HepG2 (cell line): ENCODE data around the gene DNAAF1. TPM values are rescaled to one million over a fixed set of nuclear protein-coding genes. Genes with fewer than 3 reads are reported as not detected.

Source experiments
- ATAC-seq: fragments of 200-7000 bp; cut with Tn5 transposase; 3 replicates; pipeline ENCODE4 v1.9.1; 2020; ENCODE audit warnings: mild to moderate bottlenecking, moderate library complexity
- BruUV-seq: library from RNA; stranded (reverse); fragments of 400-500 nt; replicated peaks from 2 replicates; lab custom pipeline; 2021; lab: Mats Ljungman, UMichigan
- CTCF ChIA-PET: fragments of 300-600 bp; formaldehyde crosslinking; extraction: SDS; loops from one replicate; lab custom pipeline; 2021; ENCODE audit warnings: low total read pairs, inconsistent platforms, low intra/inter-chr PET ratio; lab: Yijun Ruan, JAX
- POLR2A ChIA-PET: fragments of 350-600 bp; sonication (Branson Sonifier 250); formaldehyde crosslinking; loops from one replicate; lab custom pipeline; 2020; ENCODE audit warnings: antibody characterized with exemption, inconsistent platforms; lab: Yijun Ruan, JAX
- DNase-seq: peaks from one replicate; pipeline ENCODE4 v3.0.0-alpha.2; 2015; ENCODE audit warnings: low spot score
- FAIRE-seq: peaks from 3 replicates; lab custom pipeline; 2011; peaks lifted over from hg19 to GRCh38; lab: Jason Lieb, UNC
- H2AFZ ChIP-seq: one replicate; pipeline ENCODE4 v1.6.1; 2011; ENCODE audit warnings: low read length, inconsistent platforms
- H3K27ac ChIP-seq: fragments of 300-600 bp; 3 replicates; pipeline ENCODE4 v1.8.0; 2011; ENCODE audit warnings: mixed run types, mild to moderate bottlenecking, mixed read lengths, low read length, inconsistent platforms; ENCODE audit not compliant: insufficient read depth; ENCODE audit errors: extremely low read length
- H3K27me3 ChIP-seq, 2 experiments: fragments of 200-600 bp in 1 of 2; 2 replicates in 1 of 2; 3 replicates in 1 of 2; pipeline versions ENCODE4 v1.6.0 to v1.8.0; 2011; ENCODE audit warnings: low read length in 2 of 2, mild to moderate bottlenecking in 2 of 2, moderate library complexity in 2 of 2, inconsistent platforms in 1 of 2; ENCODE audit not compliant: insufficient read depth in 2 of 2, control insufficient read depth in 1 of 2
- H3K36me3 ChIP-seq, 2 experiments: fragments of 200-600 bp in 1 of 2; replicated peaks in 1 of 2; 2 replicates in 1 of 2; 3 replicates in 1 of 2; pipeline versions ENCODE4 v1.5.1 to v1.8.0; 2011; ENCODE audit warnings: low read length in 2 of 2, inconsistent platforms in 1 of 2; ENCODE audit not compliant: insufficient read depth in 2 of 2, control insufficient read depth in 1 of 2
- H3K4me1 ChIP-seq: 2 replicates; pipeline ENCODE4 v1.5.1; 2012; ENCODE audit warnings: low read length, inconsistent platforms; ENCODE audit not compliant: insufficient read depth
- H3K4me2 ChIP-seq: 2 replicates; pipeline ENCODE4 v1.6.0; 2011; ENCODE audit warnings: low read depth, low read length, inconsistent platforms
- H3K4me3 ChIP-seq, 3 experiments: fragments of 200-600 bp in 1 of 3; sonication (generic), shearing (Covaris generic) in 1 of 3; replicated peaks in 1 of 3; 2 replicates each; pipeline ENCODE4 v1.5.1; 2011 to 2016; ENCODE audit warnings: low read length in 3 of 3, inconsistent platforms in 2 of 3, low read depth in 2 of 3, mild to moderate bottlenecking in 2 of 3, control low read depth in 1 of 3, mixed read lengths in 1 of 3; ENCODE audit not compliant: insufficient read depth in 1 of 3
- H3K79me2 ChIP-seq: one replicate; pipeline ENCODE4 v1.6.1; 2011; ENCODE audit warnings: low read length, inconsistent platforms; ENCODE audit not compliant: insufficient read depth
- H3K9ac ChIP-seq: 2 replicates; pipeline ENCODE4 v1.6.0; 2011; ENCODE audit warnings: mild to moderate bottlenecking, low read depth, low read length, inconsistent platforms; ENCODE audit not compliant: insufficient read depth
- H3K9me3 ChIP-seq: 2 replicates; pipeline ENCODE4 v1.5.1; 2012; ENCODE audit warnings: mild to moderate bottlenecking, low read length
- H4K20me1 ChIP-seq: 2 replicates; pipeline ENCODE4 v1.6.0; 2011; ENCODE audit warnings: inconsistent platforms, mild to moderate bottlenecking, low read length, moderate library complexity; ENCODE audit not compliant: insufficient read depth
- FOSL1 ChIP-seq: sonication (generic); formaldehyde crosslinking; IDR thresholded peaks from 2 replicates; pipeline ENCODE4 v1.9.0; 2021; ENCODE audit warnings: missing genetic modification reagents, borderline replicate concordance
- FOXC1 ChIP-seq: sonication (generic); formaldehyde crosslinking; IDR thresholded peaks from 2 replicates; pipeline ENCODE4 v1.8.0; 2022; ENCODE audit warnings: mild to moderate bottlenecking, missing genetic modification reagents, borderline replicate concordance
- FOXO1 ChIP-seq: sonication (generic); formaldehyde crosslinking; IDR thresholded peaks from 2 replicates; pipeline ENCODE4 v1.4.0; 2020; ENCODE audit warnings: missing genetic modification reagents
- PHB2 ChIP-seq: fragments of 450-650 bp; IDR thresholded peaks from 2 replicates; pipeline ENCODE4 v1.6.1; 2018; ENCODE audit not compliant: partially characterized antibody
- ZNF282 ChIP-seq: fragments of 450-650 bp; IDR thresholded peaks from 2 replicates; pipeline ENCODE4 v1.6.1; 2018; ENCODE audit not compliant: partially characterized antibody
- WGBS: methylation state at CpG from one replicate; pipeline ENCODE4 v1.1.6; 2017; ENCODE audit warnings: low lambda C conversion rate; 5-methylcytosine and 5-hydroxymethylcytosine counted together
- in situ Hi-C: cut with HindIII; loops from 2 replicates; pipeline ENCODE4 v1.10.0; 2017; ENCODE audit warnings: low pct_unique_long_range_greater_than_20kb; ENCODE audit not compliant: extremely low pct_ligation_motif_present
- intact Hi-C: fragments of 100-400 bp; cut with micrococcal nuclease; formaldehyde crosslinking; loops from one replicate; pipeline ENCODE4 v1.10.0; 2022; ENCODE audit not compliant: unreplicated experiment
- polyA plus RNA-seq, 8 experiments: library from polyadenylated mRNA; depleted of rRNA in 3 of 8; stranded (reverse) in 7 of 8; unstranded in 1 of 8; fragments of >200 nt; fragmentation: Illumina TruSeq in 4 of 8; extraction: Trizol in 4 of 8; gene quantifications; 2 replicates each; pipeline versions ENCODE4 v1.2.1 to v1.2.3, GENCODE V29; 2011 to 2016; ENCODE audit warnings: low read depth in 4 of 8, missing spikeins in 1 of 8, mixed read lengths in 1 of 8; ENCODE audit not compliant: insufficient read depth in 1 of 8
- total RNA-seq, 5 experiments: library from RNA; depleted of rRNA; stranded (reverse); fragments of >200 nt; fragmentation: Illumina TruSeq; extraction: Trizol; gene quantifications; 2 replicates each; pipeline ENCODE4 v1.2.3, GENCODE V29; 2016; ENCODE audit warnings: low read depth in 1 of 5
- TF ChIP-seq, protein P1 (sequence below): sonication (generic); formaldehyde crosslinking; conservative IDR thresholded peaks from 2 replicates; pipeline ENCODE4 v1.4.0; 2020; ENCODE audit warnings: missing genetic modification reagents

DNAAF1 gene
- total and polyA plus RNA-seq, 2 of the 13 experiments (the other 11 are each of a cell fraction or from before 2014, with no cell fraction given), result 0.04 TPM; not detected in 1

DNA sequence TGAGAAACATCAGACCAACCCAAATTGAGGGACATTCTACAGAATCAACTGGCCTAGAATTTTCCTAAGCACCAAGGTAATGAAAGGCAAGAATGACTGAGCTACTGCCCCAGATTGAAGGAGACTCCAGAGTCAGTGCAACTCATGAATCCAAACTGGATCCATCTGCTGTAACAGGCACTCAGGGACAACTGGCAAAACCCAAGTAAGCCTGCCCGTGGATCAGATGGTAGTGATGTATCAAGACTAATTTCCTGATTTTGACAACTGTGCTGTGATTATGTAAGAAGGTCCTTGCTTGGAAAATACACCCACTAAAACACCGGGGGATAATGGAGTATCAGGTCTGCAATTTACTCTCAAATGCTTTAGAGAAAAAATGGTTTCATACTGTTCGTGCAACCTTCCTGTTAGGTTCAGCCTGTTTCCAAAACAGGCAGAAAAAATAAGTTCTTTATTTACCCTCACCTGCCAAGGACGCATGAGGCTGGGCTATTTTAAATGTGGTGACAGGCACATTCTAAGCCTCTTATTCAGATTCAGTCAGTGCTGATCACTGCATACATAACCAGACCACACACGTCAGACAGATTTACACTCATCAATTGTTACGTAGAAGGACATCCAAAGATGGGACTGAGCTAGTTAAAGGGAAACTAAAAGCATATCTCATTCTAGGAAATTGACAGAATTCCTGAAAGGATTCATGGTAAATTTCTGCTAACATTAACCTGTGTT, 35.3 kb upstream of the DNAAF1 start:
- CTCF ChIA-PET, result no interaction called here
- no peak for ATAC-seq
- in situ Hi-C loops, result no loop called here
- WGBS, result 98% methylated on average over 6 of the region's 6 CpGs
- FAIRE-seq, result no peak
- TF ChIP-seq, protein P1, sequence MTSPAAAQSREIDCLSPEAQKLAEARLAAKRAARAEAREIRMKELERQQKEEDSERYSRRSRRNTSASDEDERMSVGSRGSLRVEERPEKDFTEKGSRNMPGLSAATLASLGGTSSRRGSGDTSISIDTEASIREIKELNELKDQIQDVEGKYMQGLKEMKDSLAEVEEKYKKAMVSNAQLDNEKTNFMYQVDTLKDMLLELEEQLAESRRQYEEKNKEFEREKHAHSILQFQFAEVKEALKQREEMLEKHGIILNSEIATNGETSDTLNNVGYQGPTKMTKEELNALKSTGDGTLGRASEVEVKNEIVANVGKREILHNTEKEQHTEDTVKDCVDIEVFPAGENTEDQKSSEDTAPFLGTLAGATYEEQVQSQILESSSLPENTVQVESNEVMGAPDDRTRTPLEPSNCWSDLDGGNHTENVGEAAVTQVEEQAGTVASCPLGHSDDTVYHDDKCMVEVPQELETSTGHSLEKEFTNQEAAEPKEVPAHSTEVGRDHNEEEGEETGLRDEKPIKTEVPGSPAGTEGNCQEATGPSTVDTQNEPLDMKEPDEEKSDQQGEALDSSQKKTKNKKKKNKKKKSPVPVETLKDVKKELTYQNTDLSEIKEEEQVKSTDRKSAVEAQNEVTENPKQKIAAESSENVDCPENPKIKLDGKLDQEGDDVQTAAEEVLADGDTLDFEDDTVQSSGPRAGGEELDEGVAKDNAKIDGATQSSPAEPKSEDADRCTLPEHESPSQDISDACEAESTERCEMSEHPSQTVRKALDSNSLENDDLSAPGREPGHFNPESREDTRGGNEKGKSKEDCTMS (CRISPR knock-in tag), result no peak
- TF ChIP-seq ZNF282 (no peak), FOSL1 (CRISPR knock-in tag) (no peak), FOXO1 (CRISPR knock-in tag) (no peak), FOXC1 (CRISPR knock-in tag) (no peak), PHB2 (no peak)
- Histone ChIP-seq H3K27ac (no peak overlapping the region), H4K20me1 (peaks cover 10% of the 10 kb centered on the region; the same call in 1 of the 2 replicates), H3K4me2 (no peak overlapping the region), H3K4me1 (peaks cover 13% of the 10 kb centered on the region), H2AFZ (no peak overlapping the region), H3K36me3 (peaks cover 21 to 37% of the 10 kb centered on the region in 2 experiments), H3K4me3 (no peak overlapping the region), H3K79me2 (peaks cover 95% of the 10 kb centered on the region), H3K27me3 (no peaks in the 10 kb centered on the region), H3K9me3 (no peaks in the 10 kb centered on the region), H3K9ac (no peak overlapping the region)
- DNase-seq, result no peak
- intact Hi-C loops, result no loop called here
- no TSS peak for BruUV-seq
- POLR2A ChIA-PET, result interaction anchor here (2.2 kb wide), 1 partner anchor 29 kb away, joined by 7 read pairs; no protein-coding TSS in a partner anchor
